ENCODE results near the gene UNC45B. TPM values are rescaled to one million over a fixed set of nuclear protein-coding genes. Genes with fewer than 3 reads are reported as not detected.

UNC45B gene
- total RNA-seq, 2 donors from 2014 or later: 0.96 TPM; not detected in 1

GRCh38 chr17:35129973-35130351, 17.7 kb upstream of the UNC45B start:
- Histone ChIP-seq H3K4me1 (replicated peaks) (no peaks in the 10 kb centered on the region), H3K9me3 (no peaks in the 10 kb centered on the region), H3K4me3 (no peak overlapping the region), H3K36me3 (peaks cover 0 to 20% of the 10 kb centered on the region in 2 donors), H3K27ac (no peak overlapping the region), H3K27me3 (replicated peaks; ENCODE audit: insufficient read depth) (no peaks in the 10 kb centered on the region)
- no peak for DNase-seq (ENCODE audit: low spot score)
- WGBS: 94% methylated on average over 5 of the region's 5 CpGs
- intact Hi-C loops (cut with DNase I): no loop called here
- TF ChIP-seq CTCF (IDR thresholded peaks at IDR 0.05) (no peak), POLR2AphosphoS5 (IDR thresholded peaks at IDR 0.05) (no peak), POLR2A (IDR thresholded peaks at IDR 0.05) (no peak)

- H3K4me1 ChIP-seq (replicated peaks): no peaks in the 10 kb centered on the region
- no peaks in the 10 kb centered on the region for H3K9me3 ChIP-seq
- H3K4me3 ChIP-seq: no peak overlapping the region
- no peak overlapping the region for H3K27ac ChIP-seq
- 94% methylated on average over 3 of the region's 3 CpGs for WGBS
- TF ChIP-seq POLR2A (IDR thresholded peaks at IDR 0.05) (no peak), POLR2AphosphoS5 (IDR thresholded peaks at IDR 0.05) (no peak), CTCF (IDR thresholded peaks at IDR 0.05) (no peak)
- H3K36me3 ChIP-seq: peaks cover 0 to 20% of the 10 kb centered on the region in 2 donors
- H3K27me3 ChIP-seq (replicated peaks; ENCODE audit: insufficient read depth): no peaks in the 10 kb centered on the region
- intact Hi-C loops (cut with DNase I): no loop called here
- no peak for DNase-seq (ENCODE audit: low spot score)
Observed at GRCh38 chr17:35130392-35130791, 17.2 kb upstream of the UNC45B start.

GRCh38 chr17:35132099-35132498, 15.5 kb upstream of the UNC45B start:
- Histone ChIP-seq H3K36me3 (peaks cover 0 to 20% of the 10 kb centered on the region in 2 donors), H3K9me3 (no peaks in the 10 kb centered on the region), H3K27me3 (replicated peaks; ENCODE audit: insufficient read depth) (no peaks in the 10 kb centered on the region), H3K4me3 (no peak overlapping the region), H3K4me1 (replicated peaks) (no peaks in the 10 kb centered on the region), H3K27ac (no peak overlapping the region)
- intact Hi-C loops (cut with DNase I): no loop called here
- WGBS: 87% methylated on average over 10 of the region's 10 CpGs
- TF ChIP-seq POLR2A (IDR thresholded peaks at IDR 0.05): no peak
- no peak for TF ChIP-seq POLR2AphosphoS5 (IDR thresholded peaks at IDR 0.05)
- TF ChIP-seq CTCF (IDR thresholded peaks at IDR 0.05): no peak
- DNase-seq (ENCODE audit: low spot score): no peak

GRCh38 chr17:35132816-35133550, 14.6 kb upstream of the UNC45B start:
- WGBS: 91% methylated on average over 18 of the region's 22 CpGs
- Histone ChIP-seq H3K27me3 (replicated peaks; ENCODE audit: insufficient read depth) (no peaks in the 10 kb centered on the region), H3K27ac (no peak overlapping the region), H3K4me1 (replicated peaks) (no peaks in the 10 kb centered on the region), H3K4me3 (no peak overlapping the region), H3K9me3 (no peaks in the 10 kb centered on the region), H3K36me3 (peaks cover 8 to 20% of the 10 kb centered on the region in 2 donors)
- intact Hi-C loops (cut with DNase I): no loop called here
- DNase-seq (ENCODE audit: low spot score): no peak
- TF ChIP-seq CTCF (IDR thresholded peaks at IDR 0.05) (no peak), POLR2A (IDR thresholded peaks at IDR 0.05) (no peak), POLR2AphosphoS5 (IDR thresholded peaks at IDR 0.05) (no peak)

GRCh38 chr17:35135322-35135721, 12.3 kb upstream of the UNC45B start:
- Histone ChIP-seq H3K4me3 (no peak overlapping the region), H3K27me3 (replicated peaks; ENCODE audit: insufficient read depth) (no peaks in the 10 kb centered on the region), H3K9me3 (no peaks in the 10 kb centered on the region), H3K27ac (no peak overlapping the region), H3K4me1 (replicated peaks) (no peaks in the 10 kb centered on the region), H3K36me3 (peaks cover 11 to 20% of the 10 kb centered on the region in 2 donors)
- WGBS: 93% methylated on average over 5 of the region's 6 CpGs
- intact Hi-C loops (cut with DNase I): no loop called here
- TF ChIP-seq POLR2AphosphoS5 (IDR thresholded peaks at IDR 0.05) (no peak), CTCF (IDR thresholded peaks at IDR 0.05) (no peak), POLR2A (IDR thresholded peaks at IDR 0.05) (no peak)
- no peak for DNase-seq (ENCODE audit: low spot score)
